ENCODE data around the gene PTBP1. TPM values are rescaled to one million over a fixed set of nuclear protein-coding genes. Genes with fewer than 3 reads are reported as not detected.

Gene PTBP1
- total and polyA plus RNA-seq, 2 donors (not counting 3 experiments of a cell fraction or from before 2014, with no cell fraction given) = 382 to 623 TPM

DNA sequence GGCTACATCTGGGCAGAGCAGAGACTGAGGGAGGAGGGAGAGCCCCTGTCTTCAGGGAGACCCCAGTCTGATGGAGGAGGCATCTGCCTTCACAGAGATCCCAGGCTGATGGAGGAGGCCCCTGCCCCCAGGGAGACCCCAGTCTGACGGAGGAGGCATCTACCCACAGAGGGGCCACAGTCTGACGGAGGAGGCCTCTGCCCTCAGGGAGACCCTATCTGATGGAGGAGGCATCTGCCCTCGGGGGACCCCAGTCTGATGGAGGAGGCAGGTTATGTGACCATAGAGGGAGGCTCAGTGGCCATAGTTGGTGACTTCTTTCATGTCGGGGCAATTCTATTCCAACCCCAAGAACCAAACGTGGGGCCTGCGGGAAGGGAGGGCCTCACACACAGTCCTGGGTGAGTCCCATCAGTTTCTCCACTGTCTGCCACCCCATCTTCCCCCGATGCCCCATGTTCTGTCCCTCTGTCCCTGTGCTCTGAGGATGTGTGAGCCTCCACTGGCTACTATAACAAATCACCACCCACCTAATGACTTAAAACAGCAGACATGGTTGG lies 32.0 kb upstream of the PTBP1 start:
- H3K4me3 ChIP-seq (replicated peaks in 1 of 3; ENCODE audit: insufficient read depth in 1 of 3, low read depth in 1 of 3, low read length in 3 of 3) = no peak overlapping the region
- no TSS peak for BruUV-seq (replicated peaks)
- DNase-seq (ENCODE audit: low read depth, low spot score) (no peak), FAIRE-seq (no peak)
- ChIA-PET POLR2A (no interaction called here), CTCF (no interaction called here)
- no peak overlapping the region for H3K27ac ChIP-seq (ENCODE audit: insufficient read depth, low read depth, low read length)
- H4K20me1 ChIP-seq (replicated peaks; ENCODE audit: control insufficient read depth, extremely low read depth, insufficient read depth, low read length) = no peaks in the 10 kb centered on the region
- H3K9me1 ChIP-seq (replicated peaks; ENCODE audit: control insufficient read depth, extremely low read depth, insufficient read depth, low read length) = no peaks in the 10 kb centered on the region
- no peak overlapping the region for H2AFZ ChIP-seq (ENCODE audit: low read depth, low read length)
- TF ChIP-seq POLR2AphosphoS5 (IDR thresholded peaks at IDR 0.05; ENCODE audit: insufficient read depth, low read depth, low read length) = no peak
- no peak for TF ChIP-seq POLR2A (IDR thresholded peaks at IDR 0.05; ENCODE audit: low read depth, low read length)
- TF ChIP-seq JUN (IDR thresholded peaks at IDR 0.05; ENCODE audit: borderline replicate concordance, insufficient read depth, insufficient read length, low read depth) = no peak
- no peak for TF ChIP-seq FOS (IDR thresholded peaks at IDR 0.05; ENCODE audit: borderline replicate concordance, insufficient read depth, low read length)
- no peak for TF ChIP-seq CTCF (IDR thresholded peaks at IDR 0.05; ENCODE audit: extremely low read depth in 1 of 2, insufficient read depth in 1 of 2, low read depth in 1 of 2, low read length in 2 of 2)
- no peak for TF ChIP-seq GATA2 (IDR thresholded peaks at IDR 0.05; ENCODE audit: insufficient read depth, insufficient read length, low read depth, low read length)
- TF ChIP-seq MYC (IDR thresholded peaks at IDR 0.05; ENCODE audit: low read depth, low read length) = no peak
- no peak for TF ChIP-seq MAX (IDR thresholded peaks at IDR 0.05; ENCODE audit: insufficient read depth, insufficient read length)
- no peak for TF ChIP-seq EZH2 (IDR thresholded peaks at IDR 0.05; ENCODE audit: borderline replicate concordance, low read depth, low read length, severe bottlenecking)
- no peaks in the 10 kb centered on the region for H3K79me2 ChIP-seq (ENCODE audit: control insufficient read depth, insufficient read depth, low read length)
- no peaks in the 10 kb centered on the region for H3K9me3 ChIP-seq (replicated peaks; ENCODE audit: control insufficient read depth, insufficient read depth, low read length)
- H3K4me1 ChIP-seq (ENCODE audit: control insufficient read depth, extremely low read depth, insufficient read depth, low read length) = no peaks in the 10 kb centered on the region
- intact Hi-C loops (cut with micrococcal nuclease) = no loop called here
- no peaks in the 10 kb centered on the region for H3K27me3 ChIP-seq (ENCODE audit: control insufficient read depth in 2 of 2, insufficient read depth in 2 of 2, low read length in 2 of 2)
- H3K36me3 ChIP-seq (ENCODE audit: control insufficient read depth in 2 of 2, extremely low read depth in 1 of 2, insufficient read depth in 2 of 2, low read length in 2 of 2) = no peaks in the 10 kb centered on the region
- no peak overlapping the region for H3K9ac ChIP-seq (replicated peaks; ENCODE audit: extremely low read depth, insufficient read depth, low read length)
- no peak overlapping the region for H3K4me2 ChIP-seq (ENCODE audit: insufficient read depth, low read length)
- dilution Hi-C loops (cut with MboI; ENCODE audit: extremely low pct_ligation_motif_present, low sequenced_read_pairs) = no loop called here

Data from endothelial cell of umbilical vein (primary cell).